ENCODE results near the gene SLCO2B1.

SLCO2B1 gene

GRCh38 chr11:75248924-75249256 is 98.0 kb downstream of the SLCO2B1 start:
- no peak for DNase-seq (ENCODE audit: low read depth)

GRCh38 chr11:75249704-75250103 is 98.8 kb downstream of the SLCO2B1 start:
- no peak for DNase-seq (ENCODE audit: low read depth)

GRCh38 chr11:75254326-75254725 is 103.4 kb downstream of the SLCO2B1 start:
- DNase-seq (ENCODE audit: low read depth): no peak

Data from CMK (cell line).